ENCODE measurements around the gene KIFC1. TPM values are rescaled to one million over a fixed set of nuclear protein-coding genes. Genes with fewer than 3 reads are reported as not detected.
"Not testable (repeated sequence)": the region's sequence is repeated elsewhere in the genome, so short reads cannot be mapped to it uniquely, and the experiment has no call there.

The KIFC1 gene
- total RNA-seq, 4 donors from 2014 or later = 0.64 to 1.4 TPM; not detected in 2

DNA sequence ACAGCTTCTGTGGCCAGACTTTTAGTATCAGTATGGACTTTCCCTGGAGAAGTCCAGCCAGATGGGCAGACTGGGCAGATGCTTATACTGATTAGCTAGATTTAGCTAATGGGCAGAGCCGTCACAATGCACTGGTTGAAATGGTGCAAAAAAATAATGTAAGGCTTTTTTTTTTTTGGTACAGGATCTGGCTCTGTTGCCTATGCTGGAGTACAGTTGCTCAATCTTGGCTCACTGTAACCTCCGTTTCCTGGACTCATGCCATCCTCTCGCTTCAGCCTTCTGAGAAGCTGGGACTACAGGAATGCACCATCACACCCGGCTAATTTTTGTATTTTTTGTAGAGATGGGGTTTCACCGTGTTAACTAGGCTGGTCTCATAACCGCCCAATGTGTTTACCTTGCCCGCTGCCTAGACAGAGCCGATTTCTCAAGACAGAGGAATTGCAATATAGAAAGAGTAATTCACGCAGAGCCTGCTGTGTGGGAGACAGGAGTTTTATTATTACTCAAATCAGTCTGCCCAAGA, 16.4 kb upstream of the KIFC1 start:
- intact Hi-C loops (cut with DNase I; ENCODE audit: low total_unique reads) (no loop called here), in situ Hi-C loops (cut with MboI; ENCODE audit: low sequenced_read_pairs in 4 of 4) (no loop called here)
- peak overlapping the region; percentile 6 to 25 (median 15) for H3K4me3 ChIP-seq
- no peaks in the 10 kb centered on the region for H3K36me3 ChIP-seq
- peak overlapping the region; percentile 47 to 68 (median 56) for H3K27ac ChIP-seq
- peak; percentile 57 to 75 for DNase-seq
- peaks cover 19 to 28% of the 10 kb centered on the region in 2 donors for H3K4me1 ChIP-seq
- TF ChIP-seq, protein P1, sequence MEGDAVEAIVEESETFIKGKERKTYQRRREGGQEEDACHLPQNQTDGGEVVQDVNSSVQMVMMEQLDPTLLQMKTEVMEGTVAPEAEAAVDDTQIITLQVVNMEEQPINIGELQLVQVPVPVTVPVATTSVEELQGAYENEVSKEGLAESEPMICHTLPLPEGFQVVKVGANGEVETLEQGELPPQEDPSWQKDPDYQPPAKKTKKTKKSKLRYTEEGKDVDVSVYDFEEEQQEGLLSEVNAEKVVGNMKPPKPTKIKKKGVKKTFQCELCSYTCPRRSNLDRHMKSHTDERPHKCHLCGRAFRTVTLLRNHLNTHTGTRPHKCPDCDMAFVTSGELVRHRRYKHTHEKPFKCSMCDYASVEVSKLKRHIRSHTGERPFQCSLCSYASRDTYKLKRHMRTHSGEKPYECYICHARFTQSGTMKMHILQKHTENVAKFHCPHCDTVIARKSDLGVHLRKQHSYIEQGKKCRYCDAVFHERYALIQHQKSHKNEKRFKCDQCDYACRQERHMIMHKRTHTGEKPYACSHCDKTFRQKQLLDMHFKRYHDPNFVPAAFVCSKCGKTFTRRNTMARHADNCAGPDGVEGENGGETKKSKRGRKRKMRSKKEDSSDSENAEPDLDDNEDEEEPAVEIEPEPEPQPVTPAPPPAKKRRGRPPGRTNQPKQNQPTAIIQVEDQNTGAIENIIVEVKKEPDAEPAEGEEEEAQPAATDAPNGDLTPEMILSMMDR (IDR thresholded peaks at IDR 0.05 in 4 of 5, conservative IDR thresholded peaks at IDR 0.05 in 1 of 5) = no peak
- no peak for TF ChIP-seq POLR2A (IDR thresholded peaks at IDR 0.05)
- H3K9me3 ChIP-seq = no peaks in the 10 kb centered on the region
- peak; percentile 88 to 93 for ATAC-seq
- no peaks in the 10 kb centered on the region for H3K27me3 ChIP-seq

DNA sequence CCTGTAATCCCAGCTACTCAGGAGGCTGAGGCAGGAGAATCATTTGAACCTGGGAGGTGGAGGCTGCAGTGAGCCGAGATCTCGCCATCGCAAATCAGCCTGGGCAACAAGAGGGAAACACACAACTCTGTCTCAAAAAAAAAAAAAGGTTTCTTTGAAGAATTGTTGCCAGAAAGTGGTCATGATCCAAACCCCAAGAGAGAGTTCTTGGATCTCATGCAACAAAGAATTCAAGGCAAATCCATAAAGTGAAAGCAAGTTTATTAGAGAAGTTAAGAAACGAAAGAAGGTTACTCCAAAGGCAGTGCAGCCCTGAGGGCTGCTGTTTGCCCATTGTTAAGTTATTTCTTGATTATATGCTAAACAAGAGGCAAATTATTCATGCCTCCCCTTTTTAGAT, 14.5 kb upstream of the KIFC1 start:
- Histone ChIP-seq H3K36me3 (no peaks in the 10 kb centered on the region), H3K9me3 (no peaks in the 10 kb centered on the region), H3K4me1 (peaks cover 19 to 24% of the 10 kb centered on the region in 2 donors), H3K27ac (no peak overlapping the region), H3K4me3 (no peak overlapping the region), H3K27me3 (no peaks in the 10 kb centered on the region)
- in situ Hi-C loops (cut with MboI; ENCODE audit: low sequenced_read_pairs in 4 of 4) (no loop called here), intact Hi-C loops (cut with DNase I; ENCODE audit: low total_unique reads) (no loop called here)
- DNase-seq (no peak), ATAC-seq (no peak)
- TF ChIP-seq, protein P1 (IDR thresholded peaks at IDR 0.05 in 4 of 5, conservative IDR thresholded peaks at IDR 0.05 in 1 of 5) = no peak
- no peak for TF ChIP-seq POLR2A (IDR thresholded peaks at IDR 0.05)

DNA sequence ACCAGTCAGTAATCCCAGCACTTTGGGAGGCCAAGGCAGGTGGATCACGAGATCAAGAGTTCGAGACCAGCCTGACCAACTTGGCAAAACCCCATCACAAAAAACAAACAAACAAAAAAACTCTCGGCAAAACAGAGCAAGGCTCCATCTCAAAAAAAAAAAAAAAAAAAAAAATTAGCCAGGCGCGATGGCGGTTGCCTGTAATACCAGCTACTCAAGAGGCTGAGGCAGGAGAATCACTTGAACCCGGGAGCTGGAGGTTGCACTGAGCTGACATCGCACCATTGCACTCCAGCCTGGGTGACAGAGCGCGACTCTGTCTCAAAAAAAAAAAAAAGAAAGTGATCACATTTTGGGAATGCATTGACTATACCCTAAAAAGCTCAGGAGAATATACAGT, 12.4 kb upstream of the KIFC1 start:
- intact Hi-C loops (cut with DNase I; ENCODE audit: low total_unique reads); in situ Hi-C loops (cut with MboI; ENCODE audit: low sequenced_read_pairs in 4 of 4): not testable (repeated sequence)

DNA sequence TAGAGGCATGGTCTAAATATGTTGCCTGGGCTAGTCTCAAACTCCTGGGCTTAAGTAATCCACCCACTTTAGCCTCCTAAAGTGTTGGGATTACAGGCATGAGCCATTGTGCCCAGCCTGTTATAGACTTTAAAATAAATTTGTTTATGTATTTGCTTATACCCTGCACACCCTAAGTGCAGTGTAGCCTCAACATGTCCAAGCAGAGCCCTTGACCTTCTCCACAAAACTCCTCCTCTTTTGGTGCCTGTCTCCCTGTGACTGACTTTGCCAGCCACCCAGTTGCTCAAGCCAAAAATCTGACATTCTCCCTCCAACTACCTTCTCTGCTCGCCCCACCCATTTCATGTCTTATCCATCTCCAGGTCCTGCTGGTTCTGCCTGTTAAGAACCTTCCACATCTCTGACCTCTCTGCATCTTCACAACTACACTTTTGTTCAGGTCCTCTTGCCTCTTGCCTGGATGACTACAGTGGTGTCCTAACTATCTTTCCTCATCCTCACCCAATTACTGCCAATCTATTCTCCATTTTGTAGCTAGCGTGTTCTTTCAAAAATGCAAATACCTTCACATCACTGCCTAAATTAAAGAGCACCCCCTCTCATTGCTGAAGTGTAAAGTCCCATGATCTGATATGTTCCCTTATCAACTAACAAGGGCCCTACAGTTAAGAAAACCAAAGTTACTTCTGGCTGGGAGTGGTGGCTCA, 11.2 kb upstream of the KIFC1 start:
- ATAC-seq = no peak
- H3K27me3 ChIP-seq = no peaks in the 10 kb centered on the region
- in situ Hi-C loops (cut with MboI; ENCODE audit: low sequenced_read_pairs in 4 of 4) = loop anchor here in 1 of 4 donors (10.0 kb wide), 1 partner anchor 64 kb away; no protein-coding TSS in a partner anchor

More for the DNA sequence above, 12.4 kb upstream of the KIFC1 start:
- not testable (repeated sequence) for H3K4me3 ChIP-seq, H3K27me3 ChIP-seq, H3K27ac ChIP-seq, DNase-seq, H3K9me3 ChIP-seq, H3K36me3 ChIP-seq, ATAC-seq
- H3K4me1 ChIP-seq = peaks cover 17% of the 10 kb centered on the region in 2 donors

More for the DNA sequence above, 11.2 kb upstream of the KIFC1 start:
- no peaks in the 10 kb centered on the region for H3K9me3 ChIP-seq
- TF ChIP-seq, protein P1 (IDR thresholded peaks at IDR 0.05 in 4 of 5, conservative IDR thresholded peaks at IDR 0.05 in 1 of 5) = no peak
- no peak for TF ChIP-seq POLR2A (IDR thresholded peaks at IDR 0.05)
- peaks cover 4% of the 10 kb centered on the region in 2 donors for H3K4me1 ChIP-seq
- no peak for DNase-seq
- no peaks in the 10 kb centered on the region for H3K36me3 ChIP-seq
- no peak overlapping the region for H3K27ac ChIP-seq
- intact Hi-C loops (cut with DNase I; ENCODE audit: low total_unique reads) = no loop called here
- H3K4me3 ChIP-seq = no peak overlapping the region

All from gastrocnemius medialis (tissue), 4 donors.